Amniotic stem cell (primary cell): ENCODE measurements around the gene WDR81.
"Not testable (repeated sequence)": the region's sequence is repeated elsewhere in the genome, so short reads cannot be mapped to it uniquely, and the experiment has no call there.

Experiments
- DNase-seq: peaks from one replicate; lab custom pipeline; 2025; lab: John Stamatoyannopoulos, UW

WDR81 gene

GRCh38 chr17:1713160-1713877, 11.2 kb upstream of the WDR81 start:
- no peak for DNase-seq

GRCh38 chr17:1713878-1714426, 10.6 kb upstream of the WDR81 start:
- no peak for DNase-seq

- DNase-seq = peak; percentile 97
These were observed 10.0 kb upstream of the WDR81 start for GRCh38 chr17:1714427-1714979.

GRCh38 chr17:1714980-1715802, 9.3 kb upstream of the WDR81 start:
- DNase-seq = peak; percentile 77

GRCh38 chr17:1715803-1716075, 8.8 kb upstream of the WDR81 start:
- no peak for DNase-seq

GRCh38 chr17:1716076-1716911, 8.2 kb upstream of the WDR81 start:
- peak; percentile 100 for DNase-seq

GRCh38 chr17:1716912-1717695, 7.4 kb upstream of the WDR81 start:
- DNase-seq = peak; percentile 92

GRCh38 chr17:1718362-1719165, 5.9 kb upstream of the WDR81 start:
- no peak for DNase-seq

GRCh38 chr17:1720856-1721386, 3.6 kb upstream of the WDR81 start:
- DNase-seq = peak; percentile 29

- DNase-seq = not testable (repeated sequence)
These were observed 2.5 kb upstream of the WDR81 start for GRCh38 chr17:1722022-1722421.

GRCh38 chr17:1724869-1725641, 551 bp downstream of the WDR81 start:
- no peak for DNase-seq

GRCh38 chr17:1725642-1726511, 1.4 kb downstream of the WDR81 start:
- no peak for DNase-seq

GRCh38 chr17:1726626-1727257, 2.2 kb downstream of the WDR81 start:
- no peak for DNase-seq

- no peak for DNase-seq
These were observed 2.8 kb downstream of the WDR81 start for GRCh38 chr17:1727258-1727789.

GRCh38 chr17:1727876-1728630, 3.5 kb downstream of the WDR81 start:
- no peak for DNase-seq

- DNase-seq = no peak
These were observed 5.4 kb downstream of the WDR81 start for GRCh38 chr17:1729966-1730325.
